Measurements from ENCODE around the gene GNAO1. TPM values are rescaled to one million over a fixed set of nuclear protein-coding genes. Genes with fewer than 3 reads are reported as not detected.
A peak's percentile ranks its signal among the peaks of the same experiment; 100 is the strongest.

Gene GNAO1
- 3.1 TPM for polyA plus RNA-seq (2013, experiment 1 of 2)
- 3.2 TPM for polyA plus RNA-seq (2013, experiment 2 of 2)

DNA sequence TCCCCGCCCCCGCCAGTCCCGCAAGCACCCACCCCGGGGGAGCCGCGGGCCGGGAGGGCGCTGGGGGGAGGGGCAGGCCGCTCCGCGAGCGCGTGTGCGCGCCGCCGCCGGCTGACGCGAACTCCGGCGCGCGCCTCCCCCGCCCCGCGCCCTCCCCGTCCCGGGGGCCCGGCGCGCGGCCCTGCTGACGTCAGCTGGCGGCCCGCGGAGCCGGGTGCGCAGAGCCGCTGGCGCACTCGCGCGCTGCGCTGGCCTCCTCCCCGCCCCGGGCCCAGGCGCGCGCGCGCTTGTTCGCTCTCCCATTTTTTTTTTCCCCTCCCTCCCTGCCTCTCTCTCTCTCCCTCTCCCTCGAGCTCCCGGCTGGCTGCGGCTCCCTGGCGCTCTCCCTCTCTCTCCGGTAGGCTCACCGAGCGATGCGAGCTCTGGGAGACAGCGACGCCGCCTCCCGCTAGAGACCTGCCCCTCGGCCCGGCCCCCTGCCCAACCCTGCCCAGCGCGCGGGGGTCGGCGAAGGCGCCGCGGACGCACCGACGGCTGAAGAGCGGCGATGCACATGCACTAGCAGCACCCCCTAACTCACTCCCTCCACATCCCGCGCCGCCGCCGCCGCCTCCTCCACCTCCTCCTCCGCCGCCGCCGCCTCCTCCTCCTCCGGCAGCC lies at the start of gene GNAO1:
TSS of gene GNAO1 (plus strand) at position 334 of the 660 bp plus-strand sequence. CDS start 747 bp downstream, outside the sequence.
- no peak within 1 kb of the TSS for H4K8ac ChIP-seq (ENCODE audit: low read depth, low read length)
- peaks cover 27% of the 10 kb centered on the region for H3K27me3 ChIP-seq (ENCODE audit: insufficient read depth, low read length, poor library complexity)
- H3K9ac ChIP-seq (ENCODE audit: low read length), result peak within 1 kb of the TSS; percentile 64
- H3K4ac ChIP-seq (ENCODE audit: low read depth, low read length), result no peak within 1 kb of the TSS
- no peaks in the 10 kb centered on the region for H3K4me1 ChIP-seq (ENCODE audit: control insufficient read depth, low read depth, low read length)
- H2BK120ac ChIP-seq (ENCODE audit: low read depth, low read length), result no peak within 1 kb of the TSS
- no peak within 1 kb of the TSS for H2AK5ac ChIP-seq (ENCODE audit: low read length)
- H2BK5ac ChIP-seq (ENCODE audit: low read length), result no peak within 1 kb of the TSS
- peak within 1 kb of the TSS; percentile 47 for H3K4me3 ChIP-seq (ENCODE audit: low read length)
- H3K18ac ChIP-seq (ENCODE audit: low read length), result no peak within 1 kb of the TSS
- no peak within 1 kb of the TSS for H4K5ac ChIP-seq (ENCODE audit: low read length)
- peak within 1 kb of the TSS; percentile 67 for H3K4me2 ChIP-seq (ENCODE audit: low read length)
- peak within 1 kb of the TSS; percentile 80 for H3K56ac ChIP-seq (ENCODE audit: low read length)
- no peaks in the 10 kb centered on the region for H3K36me3 ChIP-seq (ENCODE audit: control insufficient read depth, insufficient read depth, low read length)
- no peaks in the 10 kb centered on the region for H3K79me2 ChIP-seq (ENCODE audit: control insufficient read depth, insufficient read depth, low read length)
- no peak within 1 kb of the TSS for H3K27ac ChIP-seq (ENCODE audit: low read depth, low read length)
- DNase-seq, result peak; percentile 76
- no peak within 1 kb of the TSS for H2BK15ac ChIP-seq (replicated peaks; ENCODE audit: low read depth)
- H3K79me1 ChIP-seq (ENCODE audit: low read length), result no peaks in the 10 kb centered on the region
- WGBS (ENCODE audit: extremely low coverage, insufficient coverage, low lambda C conversion rate), result no CpG with 5 or more reads among the region's 91 CpGs
- no peak within 1 kb of the TSS for H3K23ac ChIP-seq (ENCODE audit: low read length)

DNA sequence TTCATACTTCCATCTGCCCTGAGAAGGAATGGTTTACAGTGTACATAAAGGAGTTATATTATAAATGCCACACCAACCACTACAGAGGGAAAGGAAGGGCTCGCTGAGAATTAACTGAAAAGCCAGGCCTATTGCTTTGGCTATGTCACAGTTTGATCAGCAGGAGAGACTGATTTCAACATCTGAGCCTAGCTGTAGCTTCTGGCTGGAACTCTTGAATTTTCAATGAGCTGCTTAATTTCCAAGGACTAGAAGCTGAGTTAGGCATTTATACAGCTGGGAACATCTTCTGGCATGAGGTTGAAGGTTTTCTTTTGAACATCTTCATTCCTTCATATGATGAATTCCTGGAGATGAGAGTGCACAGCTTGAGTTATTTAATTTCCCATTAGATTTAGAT lies 47.6 kb upstream of the GNAO1 start:
- H3K79me1 ChIP-seq (ENCODE audit: low read length), result no peaks in the 10 kb centered on the region
- no CpG with 5 or more reads among the region's 1 CpG for WGBS (ENCODE audit: extremely low coverage, insufficient coverage, low lambda C conversion rate)
- H4K8ac ChIP-seq (ENCODE audit: low read depth, low read length), result no peak overlapping the region
- H3K9ac ChIP-seq (ENCODE audit: low read length), result no peak overlapping the region
- no peak overlapping the region for H2BK5ac ChIP-seq (ENCODE audit: low read length)
- no peak overlapping the region for H3K4me2 ChIP-seq (ENCODE audit: low read length)
- no peak overlapping the region for H3K18ac ChIP-seq (ENCODE audit: low read length)
- H2BK120ac ChIP-seq (ENCODE audit: low read depth, low read length), result no peak overlapping the region
- H3K4ac ChIP-seq (ENCODE audit: low read depth, low read length), result no peak overlapping the region
- no peak overlapping the region for H4K5ac ChIP-seq (ENCODE audit: low read length)
- H3K56ac ChIP-seq (ENCODE audit: low read length), result no peak overlapping the region
- no peaks in the 10 kb centered on the region for H3K27me3 ChIP-seq (ENCODE audit: insufficient read depth, low read length, poor library complexity)
- H3K23ac ChIP-seq (ENCODE audit: low read length), result no peak overlapping the region
- H3K4me3 ChIP-seq (ENCODE audit: low read length), result no peak overlapping the region
- peak; percentile 2 for DNase-seq
- H3K36me3 ChIP-seq (ENCODE audit: control insufficient read depth, insufficient read depth, low read length), result no peaks in the 10 kb centered on the region
- H3K4me1 ChIP-seq (ENCODE audit: control insufficient read depth, low read depth, low read length), result no peaks in the 10 kb centered on the region
- H2BK15ac ChIP-seq (replicated peaks; ENCODE audit: low read depth), result no peak overlapping the region
- no peaks in the 10 kb centered on the region for H3K79me2 ChIP-seq (ENCODE audit: control insufficient read depth, insufficient read depth, low read length)
- H2AK5ac ChIP-seq (ENCODE audit: low read length), result no peak overlapping the region
- H3K27ac ChIP-seq (ENCODE audit: low read depth, low read length), result no peak overlapping the region

DNA sequence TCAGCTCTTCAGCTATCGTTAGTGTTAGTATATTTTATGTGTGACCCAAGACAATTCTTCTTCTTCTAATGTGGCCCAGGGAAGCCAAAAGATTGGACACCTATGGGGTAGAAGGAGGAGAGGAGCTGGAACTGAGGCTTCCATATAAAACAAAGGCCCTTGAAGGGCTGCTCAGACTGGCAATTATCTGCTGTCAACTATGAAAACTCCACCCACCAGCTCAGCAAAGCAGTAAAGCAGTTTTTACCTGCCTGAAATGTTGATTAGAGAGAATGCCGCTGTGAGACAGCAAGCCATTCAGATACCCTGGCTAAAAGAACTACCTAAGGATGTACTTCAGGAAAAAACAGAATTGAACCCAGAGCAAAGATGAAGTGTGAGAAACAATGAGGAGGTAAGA lies 45.9 kb upstream of the GNAO1 start:
- Histone ChIP-seq H3K79me1 (ENCODE audit: low read length) (no peaks in the 10 kb centered on the region), H3K27me3 (ENCODE audit: insufficient read depth, low read length, poor library complexity) (no peaks in the 10 kb centered on the region), H3K4me2 (ENCODE audit: low read length) (no peak overlapping the region), H4K5ac (ENCODE audit: low read length) (no peak overlapping the region), H2AK5ac (ENCODE audit: low read length) (no peak overlapping the region), H3K56ac (ENCODE audit: low read length) (no peak overlapping the region), H3K4ac (ENCODE audit: low read depth, low read length) (no peak overlapping the region), H3K79me2 (ENCODE audit: control insufficient read depth, insufficient read depth, low read length) (no peaks in the 10 kb centered on the region), H2BK5ac (ENCODE audit: low read length) (no peak overlapping the region), H3K23ac (ENCODE audit: low read length) (no peak overlapping the region), H3K4me1 (ENCODE audit: control insufficient read depth, low read depth, low read length) (no peaks in the 10 kb centered on the region), H3K27ac (ENCODE audit: low read depth, low read length) (no peak overlapping the region), H3K18ac (ENCODE audit: low read length) (no peak overlapping the region), H2BK15ac (replicated peaks; ENCODE audit: low read depth) (no peak overlapping the region), H2BK120ac (ENCODE audit: low read depth, low read length) (no peak overlapping the region), H3K4me3 (ENCODE audit: low read length) (no peak overlapping the region), H3K9ac (ENCODE audit: low read length) (no peak overlapping the region), H3K36me3 (ENCODE audit: control insufficient read depth, insufficient read depth, low read length) (no peaks in the 10 kb centered on the region), H4K8ac (ENCODE audit: low read depth, low read length) (no peak overlapping the region)
- no CpG with 5 or more reads among the region's 2 CpGs for WGBS (ENCODE audit: extremely low coverage, insufficient coverage, low lambda C conversion rate)
- DNase-seq, result peak; percentile 60

DNA sequence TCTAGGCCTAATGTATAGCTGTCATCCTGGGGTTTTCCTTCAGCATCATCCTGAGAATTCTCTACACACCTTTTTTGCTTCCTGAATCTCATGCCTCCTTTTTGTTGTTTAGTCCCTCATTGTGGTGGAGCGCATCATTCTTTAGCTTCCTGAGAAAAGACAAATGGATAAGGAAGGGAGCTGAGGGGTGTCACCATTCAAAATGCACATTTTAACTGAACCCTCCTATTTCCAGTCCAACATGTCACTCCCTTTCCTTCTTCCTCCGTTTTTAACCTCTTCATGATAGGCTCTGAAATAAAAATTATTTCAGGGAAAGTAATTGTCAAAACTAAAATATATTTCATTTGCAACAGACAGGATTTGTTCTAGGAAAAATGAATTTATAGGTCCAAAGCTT lies 39.7 kb upstream of the GNAO1 start:
- no peak overlapping the region for H4K8ac ChIP-seq (ENCODE audit: low read depth, low read length)
- no peaks in the 10 kb centered on the region for H3K79me1 ChIP-seq (ENCODE audit: low read length)
- no peak overlapping the region for H3K4ac ChIP-seq (ENCODE audit: low read depth, low read length)
- no peak overlapping the region for H2BK120ac ChIP-seq (ENCODE audit: low read depth, low read length)
- no peak overlapping the region for H3K4me2 ChIP-seq (ENCODE audit: low read length)
- H3K9ac ChIP-seq (ENCODE audit: low read length), result no peak overlapping the region
- no peak overlapping the region for H2BK5ac ChIP-seq (ENCODE audit: low read length)
- no peaks in the 10 kb centered on the region for H3K36me3 ChIP-seq (ENCODE audit: control insufficient read depth, insufficient read depth, low read length)
- no peaks in the 10 kb centered on the region for H3K27me3 ChIP-seq (ENCODE audit: insufficient read depth, low read length, poor library complexity)
- DNase-seq, result no peak
- no peaks in the 10 kb centered on the region for H3K4me1 ChIP-seq (ENCODE audit: control insufficient read depth, low read depth, low read length)
- no peak overlapping the region for H3K4me3 ChIP-seq (ENCODE audit: low read length)
- no peak overlapping the region for H2BK15ac ChIP-seq (replicated peaks; ENCODE audit: low read depth)
- H3K18ac ChIP-seq (ENCODE audit: low read length), result no peak overlapping the region
- no peak overlapping the region for H3K27ac ChIP-seq (ENCODE audit: low read depth, low read length)
- no peak overlapping the region for H3K23ac ChIP-seq (ENCODE audit: low read length)
- H3K56ac ChIP-seq (ENCODE audit: low read length), result no peak overlapping the region
- no CpG with 5 or more reads among the region's 2 CpGs for WGBS (ENCODE audit: extremely low coverage, insufficient coverage, low lambda C conversion rate)
- no peak overlapping the region for H4K5ac ChIP-seq (ENCODE audit: low read length)
- no peak overlapping the region for H2AK5ac ChIP-seq (ENCODE audit: low read length)
- H3K79me2 ChIP-seq (ENCODE audit: control insufficient read depth, insufficient read depth, low read length), result no peaks in the 10 kb centered on the region

DNA sequence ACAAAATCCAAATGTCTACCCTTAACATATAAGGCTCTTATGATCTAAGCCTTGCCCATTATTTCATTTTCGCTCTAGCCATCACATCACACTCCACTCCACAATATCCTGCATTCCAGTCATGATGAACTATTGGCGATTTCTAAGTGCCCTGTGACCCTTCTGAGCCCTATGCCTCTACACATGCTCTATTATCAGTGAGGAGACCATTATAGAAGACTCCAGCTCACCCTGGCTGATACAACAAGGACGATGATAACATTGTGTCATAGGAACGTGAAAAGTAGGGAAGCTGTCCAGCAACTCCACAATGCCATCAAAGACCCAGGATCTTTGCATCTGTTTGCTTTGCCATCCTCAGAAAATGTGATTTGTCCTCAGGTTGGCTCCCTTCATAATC lies 29.6 kb upstream of the GNAO1 start:
- H2BK5ac ChIP-seq (ENCODE audit: low read length), result no peak overlapping the region
- H2BK15ac ChIP-seq (replicated peaks; ENCODE audit: low read depth), result no peak overlapping the region
- no peaks in the 10 kb centered on the region for H3K27me3 ChIP-seq (ENCODE audit: insufficient read depth, low read length, poor library complexity)
- no peak overlapping the region for H3K4me3 ChIP-seq (ENCODE audit: low read length)
- H3K4me2 ChIP-seq (ENCODE audit: low read length), result no peak overlapping the region
- no peaks in the 10 kb centered on the region for H3K79me2 ChIP-seq (ENCODE audit: control insufficient read depth, insufficient read depth, low read length)
- no peak overlapping the region for H3K56ac ChIP-seq (ENCODE audit: low read length)
- no peak overlapping the region for H3K23ac ChIP-seq (ENCODE audit: low read length)
- no peaks in the 10 kb centered on the region for H3K36me3 ChIP-seq (ENCODE audit: control insufficient read depth, insufficient read depth, low read length)
- no CpG with 5 or more reads among the region's 4 CpGs for WGBS (ENCODE audit: extremely low coverage, insufficient coverage, low lambda C conversion rate)
- H3K4me1 ChIP-seq (ENCODE audit: control insufficient read depth, low read depth, low read length), result no peaks in the 10 kb centered on the region
- H2BK120ac ChIP-seq (ENCODE audit: low read depth, low read length), result no peak overlapping the region
- no peak for DNase-seq
- no peaks in the 10 kb centered on the region for H3K79me1 ChIP-seq (ENCODE audit: low read length)
- no peak overlapping the region for H2AK5ac ChIP-seq (ENCODE audit: low read length)
- no peak overlapping the region for H4K8ac ChIP-seq (ENCODE audit: low read depth, low read length)
- H3K27ac ChIP-seq (ENCODE audit: low read depth, low read length), result no peak overlapping the region
- no peak overlapping the region for H3K18ac ChIP-seq (ENCODE audit: low read length)
- H3K4ac ChIP-seq (ENCODE audit: low read depth, low read length), result no peak overlapping the region
- no peak overlapping the region for H4K5ac ChIP-seq (ENCODE audit: low read length)
- H3K9ac ChIP-seq (ENCODE audit: low read length), result no peak overlapping the region

DNA sequence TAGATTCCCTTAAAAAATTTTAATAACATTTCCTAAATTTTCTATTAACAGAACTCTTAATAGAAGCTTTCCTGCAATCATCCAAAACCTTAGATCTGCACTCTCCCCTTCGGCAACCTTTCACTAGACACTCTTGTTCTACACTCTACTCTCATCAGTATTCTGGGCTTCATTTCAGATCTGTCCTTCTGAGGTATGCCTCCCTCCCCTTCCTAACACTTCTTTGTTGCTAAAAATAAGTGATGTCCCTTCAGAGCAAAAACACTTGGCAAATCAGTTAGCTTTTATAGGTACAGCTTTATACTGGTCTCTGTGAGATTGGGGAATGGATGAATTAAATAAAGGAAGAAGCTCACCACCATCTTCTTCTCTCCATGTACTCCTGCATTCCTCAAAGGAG lies 28.2 kb upstream of the GNAO1 start:
- Histone ChIP-seq H3K9ac (ENCODE audit: low read length) (no peak overlapping the region), H3K4me1 (ENCODE audit: control insufficient read depth, low read depth, low read length) (no peaks in the 10 kb centered on the region), H3K36me3 (ENCODE audit: control insufficient read depth, insufficient read depth, low read length) (no peaks in the 10 kb centered on the region), H3K79me2 (ENCODE audit: control insufficient read depth, insufficient read depth, low read length) (no peaks in the 10 kb centered on the region), H3K27ac (ENCODE audit: low read depth, low read length) (no peak overlapping the region), H3K4me3 (ENCODE audit: low read length) (no peak overlapping the region), H2AK5ac (ENCODE audit: low read length) (no peak overlapping the region), H4K5ac (ENCODE audit: low read length) (no peak overlapping the region), H3K18ac (ENCODE audit: low read length) (no peak overlapping the region), H3K4ac (ENCODE audit: low read depth, low read length) (no peak overlapping the region), H3K56ac (ENCODE audit: low read length) (no peak overlapping the region), H2BK5ac (ENCODE audit: low read length) (no peak overlapping the region), H4K8ac (ENCODE audit: low read depth, low read length) (no peak overlapping the region), H3K79me1 (ENCODE audit: low read length) (no peaks in the 10 kb centered on the region), H2BK120ac (ENCODE audit: low read depth, low read length) (no peak overlapping the region), H3K4me2 (ENCODE audit: low read length) (no peak overlapping the region), H3K23ac (ENCODE audit: low read length) (no peak overlapping the region), H2BK15ac (replicated peaks; ENCODE audit: low read depth) (no peak overlapping the region), H3K27me3 (ENCODE audit: insufficient read depth, low read length, poor library complexity) (no peaks in the 10 kb centered on the region)
- DNase-seq, result no peak
- WGBS (ENCODE audit: extremely low coverage, insufficient coverage, low lambda C conversion rate), result no CpG with 5 or more reads among the region's 1 CpG

All from mesendoderm (in vitro differentiated cells).